ENCODE results near the gene PLSCR1.
"Not testable (repeated sequence)": the region's sequence is repeated elsewhere in the genome, so short reads cannot be mapped to it uniquely, and the experiment has no call there.

Gene PLSCR1

GRCh38 chr3:146547235-146547835 lies 2.9 kb upstream of the PLSCR1 start:
- no peak for FAIRE-seq

DNA sequence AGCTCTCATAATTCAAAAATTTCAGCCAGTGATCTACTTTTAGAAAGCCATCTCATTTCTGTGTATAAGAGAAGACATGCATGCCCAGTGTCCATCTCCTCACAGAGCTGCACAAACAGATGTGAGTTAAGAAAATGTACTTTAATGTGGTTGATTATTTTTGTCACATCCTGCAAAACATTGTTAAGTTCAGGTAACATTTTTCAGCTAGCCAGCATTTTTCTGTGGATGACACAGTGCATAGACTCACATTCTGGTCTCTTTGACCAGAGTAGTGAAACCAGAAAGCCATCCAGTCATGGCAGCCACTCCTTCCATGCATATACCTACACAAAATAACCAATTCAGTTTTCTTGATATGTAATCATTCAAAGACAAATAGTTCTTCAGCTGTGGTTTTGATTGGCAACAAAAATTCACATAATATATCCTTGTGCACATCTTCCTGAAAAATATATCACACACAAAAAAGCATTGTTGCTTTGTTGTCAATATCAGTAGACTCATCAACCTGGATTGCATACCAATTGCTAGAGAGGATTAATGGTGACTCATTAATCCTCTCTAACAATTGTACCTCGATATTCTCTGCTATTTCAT lies 2.1 kb upstream of the PLSCR1 start:
- no peak for FAIRE-seq

GRCh38 chr3:146544929-146545528 lies 622 bp upstream of the PLSCR1 start:
- FAIRE-seq: peak; percentile 45

DNA sequence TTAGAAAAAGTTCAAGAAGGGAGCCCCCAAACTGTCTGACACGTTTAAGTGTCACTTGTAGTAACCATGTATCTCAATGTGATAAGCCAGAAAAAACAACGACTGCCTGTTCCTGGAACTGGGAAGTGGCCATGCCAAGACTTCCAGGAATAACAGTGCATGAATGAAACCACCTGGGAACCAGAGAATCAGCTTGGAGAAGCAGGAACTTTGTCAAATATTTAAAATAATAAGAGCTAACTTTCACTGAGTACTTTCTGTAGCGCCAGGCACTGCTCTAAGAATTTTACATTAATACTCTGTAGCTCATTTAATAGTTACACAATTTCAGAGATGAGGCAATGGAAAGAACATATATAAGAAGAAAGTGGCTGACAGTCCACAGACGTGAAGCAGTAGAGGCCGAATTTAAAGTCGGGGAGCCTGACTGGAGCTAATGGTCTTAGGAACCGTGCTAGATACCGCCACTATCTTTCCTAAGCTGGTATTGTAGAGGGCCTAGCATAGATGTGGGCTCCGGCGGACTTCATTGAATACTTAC lies 876 bp downstream of the PLSCR1 start:
- no peak for FAIRE-seq

- FAIRE-seq: no peak
Observed at GRCh38 chr3:146542978-146543377, 1.4 kb downstream of the PLSCR1 start.

DNA sequence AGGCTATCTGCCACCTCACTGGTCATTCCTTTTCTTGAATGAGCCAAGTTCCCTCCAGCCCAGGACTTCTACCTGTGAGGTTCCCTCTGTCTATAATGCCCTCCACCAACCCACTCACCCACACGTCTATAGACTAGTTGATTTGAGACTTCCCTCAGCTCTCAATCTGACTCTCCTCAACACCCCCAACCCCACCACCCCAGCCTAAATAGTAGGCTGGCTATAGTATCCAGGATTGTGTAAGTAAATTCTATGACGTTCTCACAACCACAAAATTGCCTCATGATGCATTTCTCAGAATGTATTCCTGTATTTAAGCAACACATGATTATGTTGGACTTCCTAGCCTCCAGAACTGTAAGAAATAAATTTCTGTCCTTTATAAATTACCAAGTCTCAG lies 2.2 kb downstream of the PLSCR1 start:
- FAIRE-seq: no peak

DNA sequence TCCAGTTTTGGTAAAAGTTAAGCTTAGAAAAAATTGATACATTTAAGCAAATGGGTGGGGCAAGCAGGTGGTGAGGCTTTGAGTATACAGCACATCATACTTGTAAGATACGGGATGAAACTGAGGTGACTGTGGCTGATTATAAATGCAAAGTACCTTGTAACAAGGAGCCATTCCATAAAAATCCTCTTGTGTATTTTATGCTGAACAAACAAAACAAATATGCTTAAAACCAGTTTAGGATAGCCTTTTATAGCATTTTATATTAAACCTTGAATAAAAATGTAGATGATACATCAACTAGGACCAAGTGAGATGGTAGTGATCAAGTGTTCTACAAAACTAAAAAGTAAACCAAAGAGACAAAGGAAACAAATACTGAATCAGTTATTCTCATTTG lies 3.4 kb downstream of the PLSCR1 start:
- no peak for FAIRE-seq

GRCh38 chr3:146540236-146540635 lies 4.2 kb downstream of the PLSCR1 start:
- no peak for FAIRE-seq

DNA sequence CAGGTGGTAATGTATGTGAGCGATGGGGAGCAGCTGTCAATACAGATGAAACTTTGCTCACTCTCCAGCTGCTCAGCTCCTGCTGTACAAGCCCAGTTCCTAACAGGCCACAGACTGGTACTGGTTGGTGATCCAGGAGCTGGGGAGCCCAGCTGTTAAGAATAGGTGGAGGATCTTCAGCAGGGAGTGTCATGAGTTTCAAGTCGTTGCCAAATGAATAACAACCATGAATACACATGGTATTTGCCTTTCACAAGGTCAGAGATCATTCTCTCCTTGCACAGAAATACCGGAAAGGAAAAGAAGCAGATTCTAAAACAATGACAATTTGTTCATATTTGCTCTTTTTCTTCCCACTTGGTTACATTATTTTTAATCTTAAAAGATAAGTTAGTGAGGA lies 5.1 kb downstream of the PLSCR1 start:
- no peak for FAIRE-seq

DNA sequence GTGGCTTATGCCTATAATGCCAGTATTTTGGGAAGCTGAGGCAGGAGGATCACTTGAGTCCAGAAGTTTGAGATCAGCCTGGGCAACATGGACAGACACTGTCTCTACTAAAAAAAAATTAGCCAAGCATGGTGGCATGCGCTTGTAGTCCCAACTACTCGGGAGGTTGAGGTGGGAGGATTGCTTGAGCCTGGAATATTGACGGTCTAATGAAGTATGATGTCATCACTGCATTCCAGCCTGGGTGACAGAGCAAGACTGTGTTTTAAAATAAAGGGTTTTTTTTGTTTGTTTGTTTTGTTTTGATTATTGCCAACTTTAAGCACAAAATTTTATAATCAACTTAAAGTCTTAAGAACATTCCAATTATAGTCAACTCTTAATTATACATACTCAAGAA lies 6.8 kb downstream of the PLSCR1 start:
- no peak for FAIRE-seq

GRCh38 chr3:146536681-146537080 lies 7.7 kb downstream of the PLSCR1 start:
- FAIRE-seq: no peak

GRCh38 chr3:146532406-146532805 lies 12.0 kb downstream of the PLSCR1 start:
- no peak for FAIRE-seq

- FAIRE-seq: no peak
Observed at GRCh38 chr3:146530609-146531008, 13.8 kb downstream of the PLSCR1 start.

DNA sequence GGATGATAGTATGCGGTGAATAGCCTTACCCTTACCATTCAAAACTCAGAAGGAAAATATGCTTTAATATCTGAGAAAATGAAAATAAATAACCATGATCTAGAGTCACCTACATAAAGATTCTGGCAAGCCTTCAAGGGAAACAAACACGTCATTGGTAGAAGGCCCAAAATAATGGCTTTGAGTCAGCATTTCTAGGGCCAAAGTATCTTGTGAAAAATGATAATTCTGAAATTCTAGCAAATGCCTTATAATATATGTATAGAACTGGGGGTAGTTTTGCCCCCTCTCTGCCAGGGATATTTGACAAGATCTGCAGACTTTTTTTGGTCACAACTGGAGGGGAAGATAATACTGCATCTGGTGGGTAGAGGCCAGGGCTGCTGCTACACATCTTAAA lies 15.4 kb downstream of the PLSCR1 start:
- FAIRE-seq: no peak

- FAIRE-seq: no peak
Observed at GRCh38 chr3:146524961-146525360, 19.4 kb downstream of the PLSCR1 start.

DNA sequence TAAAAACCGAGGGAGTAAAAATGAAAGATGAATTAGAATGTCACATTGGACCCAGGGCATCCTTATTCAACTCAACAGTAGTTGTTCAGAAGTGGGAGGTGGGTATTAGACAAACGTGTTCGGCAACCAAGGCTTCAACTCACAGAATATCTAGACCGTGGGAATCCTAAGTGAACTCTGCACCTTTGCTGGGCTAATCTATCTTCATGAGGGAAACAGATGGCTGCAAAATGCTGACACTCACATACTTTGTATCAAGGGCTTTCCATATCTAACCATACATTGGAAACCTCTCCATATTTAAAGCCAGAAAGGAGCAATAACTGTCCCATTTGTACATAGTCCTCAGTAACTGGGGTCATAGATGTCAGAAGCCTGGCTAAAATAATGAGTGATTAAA lies 20.9 kb downstream of the PLSCR1 start:
- no peak for FAIRE-seq

- not testable (repeated sequence) for FAIRE-seq
Observed at GRCh38 chr3:146522174-146523158, 21.9 kb downstream of the PLSCR1 start.

GRCh38 chr3:146521394-146521793 lies 23.0 kb downstream of the PLSCR1 start:
- FAIRE-seq: no peak

DNA sequence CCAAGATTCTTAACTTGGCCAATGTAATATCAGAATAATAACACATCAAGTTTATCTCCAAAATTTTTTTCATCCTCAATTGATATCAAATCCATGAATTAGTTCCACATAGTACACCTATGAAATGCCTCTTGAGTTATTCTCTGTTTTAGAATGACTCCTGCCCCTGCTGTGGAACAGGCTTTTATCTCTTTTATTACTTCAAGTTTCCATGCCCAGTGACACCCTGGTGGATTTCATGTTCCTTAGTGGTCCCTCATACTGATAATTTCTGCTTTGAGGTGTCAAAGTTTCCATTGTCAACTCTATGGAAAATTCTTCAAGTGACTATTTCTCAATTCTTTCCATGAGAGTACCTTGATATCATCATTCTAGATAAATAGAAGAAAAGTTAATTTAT lies 24.6 kb downstream of the PLSCR1 start:
- no peak for FAIRE-seq

DNA sequence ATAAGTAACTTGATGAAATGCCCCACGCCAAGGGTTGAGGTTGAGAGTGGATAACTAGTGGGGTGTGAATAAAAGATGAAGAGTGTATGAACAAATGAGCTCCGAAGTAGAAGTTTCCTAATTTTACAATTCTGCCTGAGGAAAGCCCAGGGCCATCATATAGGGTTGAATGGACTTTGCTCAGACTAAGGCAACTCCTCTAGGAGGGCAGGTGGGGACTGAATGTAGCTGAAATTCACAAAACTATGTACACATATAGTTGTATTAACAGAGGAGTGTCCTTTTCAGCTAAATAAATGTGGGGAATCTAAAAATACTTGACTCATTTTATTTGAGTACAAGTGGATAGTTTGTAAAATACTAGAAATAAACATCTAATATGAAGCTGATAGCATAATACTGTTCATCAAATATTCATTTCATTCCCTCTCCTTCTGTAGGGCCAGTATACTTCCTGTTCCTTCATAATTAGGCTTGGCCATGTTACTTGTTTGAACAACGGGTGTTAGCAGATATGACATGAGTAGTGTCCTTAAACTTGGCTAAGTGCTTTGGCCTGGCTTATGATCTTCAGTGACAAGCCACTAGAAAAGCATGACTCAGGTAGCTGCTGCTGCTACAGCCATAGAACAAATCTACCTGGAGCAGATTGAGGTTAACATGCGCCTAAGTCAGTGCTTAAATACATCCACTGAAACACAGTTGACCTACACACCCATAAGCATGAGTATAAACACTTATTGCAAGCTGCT lies 26.5 kb downstream of the PLSCR1 start:
- FAIRE-seq: no peak

GRCh38 chr3:146513386-146514051 lies 30.9 kb downstream of the PLSCR1 start:
- no peak for FAIRE-seq
